MCF 10A (cell line): ENCODE data around the gene HCST. TPM values are rescaled to one million over a fixed set of nuclear protein-coding genes. Genes with fewer than 3 reads are reported as not detected.
A peak's percentile ranks its signal among the peaks of the same experiment; 100 is the strongest.

ENCODE experiments used
- BruUV-seq: library from RNA; stranded (reverse); fragments of 400-500 nt; replicated peaks from 2 replicates; lab custom pipeline; 2021; lab: Mats Ljungman, UMichigan
- CTCF ChIA-PET: fragments of 300-600 bp; sonication (Branson Sonifier 250); formaldehyde crosslinking; extraction: SDS; loops from one replicate; lab custom pipeline; 2021; ENCODE audit warnings: antibody characterized with exemption, inconsistent platforms; lab: Yijun Ruan, JAX
- POLR2A ChIA-PET: fragments of 300-600, 350-650 bp; sonication (Branson Sonifier 250); formaldehyde crosslinking; extraction: SDS; loops from one replicate; lab custom pipeline; 2020; ENCODE audit warnings: antibody characterized with exemption, inconsistent platforms; lab: Yijun Ruan, JAX
- DNase-seq: peaks from one replicate; pipeline ENCODE4 v3.0.0-alpha.2; 2018; ENCODE audit not compliant: unreplicated experiment
- H3K27ac Mint-ChIP-seq: one replicate; pipeline ENCODE4 v1.8.0; 2022; ENCODE audit warnings: mild to moderate bottlenecking, low read depth, mixed read lengths; ENCODE audit not compliant: unreplicated experiment
- H3K27me3 Mint-ChIP-seq: one replicate; pipeline ENCODE4 v1.8.0; 2022; ENCODE audit warnings: mixed read lengths; ENCODE audit not compliant: insufficient read depth, unreplicated experiment
- H3K36me3 Mint-ChIP-seq: one replicate; pipeline ENCODE4 v1.8.0; 2022; ENCODE audit warnings: mild to moderate bottlenecking, moderate library complexity, mixed read lengths; ENCODE audit not compliant: insufficient read depth, unreplicated experiment
- H3K4me1 Mint-ChIP-seq: one replicate; pipeline ENCODE4 v1.8.0; 2022; ENCODE audit warnings: mixed read lengths; ENCODE audit not compliant: insufficient read depth, unreplicated experiment
- H3K4me3 Mint-ChIP-seq: one replicate; pipeline ENCODE4 v1.8.0; 2022; ENCODE audit warnings: mild to moderate bottlenecking, moderate library complexity, mixed read lengths; ENCODE audit not compliant: unreplicated experiment
- H3K9me3 Mint-ChIP-seq: one replicate; pipeline ENCODE4 v1.8.0; 2022; ENCODE audit warnings: mixed read lengths; ENCODE audit not compliant: unreplicated experiment
- intact Hi-C: fragments of 100-400 bp; cut with micrococcal nuclease; formaldehyde crosslinking; loops from 2 replicates; pipeline ENCODE4 v1.14.1; 2022
- total RNA-seq: library from RNA; stranded (reverse); gene quantifications from 2 replicates; pipeline ENCODE4 v1.2.3, GENCODE V29; 2022
- TF ChIP-seq, protein P1 (sequence below): fragments of 200-600 bp; IDR thresholded peaks from one replicate; pipeline ENCODE4 v1.8.0; 2022; ENCODE audit warnings: antibody characterized with exemption, mild to moderate bottlenecking; ENCODE audit not compliant: unreplicated experiment

The HCST gene
- total RNA-seq, 1 experiment from 2014 or later = not detected

- intact Hi-C loops = no loop called here
- Mint-ChIP-seq H3K27ac (no peak overlapping the region), H3K4me1 (no peaks in the 10 kb centered on the region), H3K4me3 (no peak overlapping the region), H3K9me3 (no peaks in the 10 kb centered on the region), H3K36me3 (no peaks in the 10 kb centered on the region), H3K27me3 (peaks cover 11% of the 10 kb centered on the region)
- TF ChIP-seq, protein P1, sequence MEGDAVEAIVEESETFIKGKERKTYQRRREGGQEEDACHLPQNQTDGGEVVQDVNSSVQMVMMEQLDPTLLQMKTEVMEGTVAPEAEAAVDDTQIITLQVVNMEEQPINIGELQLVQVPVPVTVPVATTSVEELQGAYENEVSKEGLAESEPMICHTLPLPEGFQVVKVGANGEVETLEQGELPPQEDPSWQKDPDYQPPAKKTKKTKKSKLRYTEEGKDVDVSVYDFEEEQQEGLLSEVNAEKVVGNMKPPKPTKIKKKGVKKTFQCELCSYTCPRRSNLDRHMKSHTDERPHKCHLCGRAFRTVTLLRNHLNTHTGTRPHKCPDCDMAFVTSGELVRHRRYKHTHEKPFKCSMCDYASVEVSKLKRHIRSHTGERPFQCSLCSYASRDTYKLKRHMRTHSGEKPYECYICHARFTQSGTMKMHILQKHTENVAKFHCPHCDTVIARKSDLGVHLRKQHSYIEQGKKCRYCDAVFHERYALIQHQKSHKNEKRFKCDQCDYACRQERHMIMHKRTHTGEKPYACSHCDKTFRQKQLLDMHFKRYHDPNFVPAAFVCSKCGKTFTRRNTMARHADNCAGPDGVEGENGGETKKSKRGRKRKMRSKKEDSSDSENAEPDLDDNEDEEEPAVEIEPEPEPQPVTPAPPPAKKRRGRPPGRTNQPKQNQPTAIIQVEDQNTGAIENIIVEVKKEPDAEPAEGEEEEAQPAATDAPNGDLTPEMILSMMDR = no peak
- no TSS peak for BruUV-seq
- ChIA-PET POLR2A (interaction anchor here (0.9 kb wide), 1 partner anchor 20 kb away, joined by 5 read pairs; no protein-coding TSS in a partner anchor), CTCF (interaction anchor here (1.1 kb wide), 1 partner anchor 20 kb away, joined by 4 read pairs; no protein-coding TSS in a partner anchor)
- no peak for DNase-seq
Measured at GRCh38 chr19:35911173-35911572, 8.8 kb downstream of the HCST start.

DNA sequence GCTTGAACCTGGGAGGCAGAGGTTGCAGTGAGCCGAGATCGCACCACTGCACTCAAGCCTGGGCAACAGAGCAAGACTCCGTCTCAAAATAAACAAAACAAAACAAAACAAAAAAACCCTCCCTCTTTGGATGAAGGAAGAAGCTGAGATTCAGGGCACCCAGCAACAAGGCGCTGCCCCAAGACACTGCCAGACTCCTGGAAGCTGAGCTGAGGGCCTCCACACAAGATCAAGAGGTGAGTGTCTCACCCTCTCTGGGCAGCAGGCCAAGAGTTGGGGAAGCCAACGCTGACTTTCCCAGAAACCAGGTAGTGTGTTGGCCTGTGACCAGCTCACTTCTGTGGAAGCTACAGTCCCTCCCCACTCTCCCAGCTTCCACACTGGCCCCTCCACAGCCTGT, 9.5 kb downstream of the HCST start:
- Mint-ChIP-seq H3K9me3 (no peaks in the 10 kb centered on the region), H3K36me3 (no peaks in the 10 kb centered on the region), H3K4me3 (no peak overlapping the region), H3K4me1 (no peaks in the 10 kb centered on the region), H3K27me3 (peaks cover 11% of the 10 kb centered on the region), H3K27ac (no peak overlapping the region)
- TF ChIP-seq, protein P1 = no peak
- intact Hi-C loops = no loop called here
- ChIA-PET CTCF (interaction anchor here (0.6 to 1.8 kb wide), 4 partner anchors 19 to 233 kb away, joined by 3 to 4 read pairs (median 4); no protein-coding TSS in a partner anchor), POLR2A (interaction anchor here (0.6 to 0.9 kb wide), 3 partner anchors 14 to 26 kb away, joined by 3 to 5 read pairs (median 3); no protein-coding TSS in a partner anchor)
- BruUV-seq = no TSS peak
- peak; percentile 96 for DNase-seq

GRCh38 chr19:35913589-35913988, 11.3 kb downstream of the HCST start:
- no peak overlapping the region for H3K27ac Mint-ChIP-seq
- TF ChIP-seq, protein P1 = no peak
- H3K4me3 Mint-ChIP-seq = no peak overlapping the region
- H3K27me3 Mint-ChIP-seq = peaks cover 11% of the 10 kb centered on the region
- POLR2A ChIA-PET = no interaction called here
- H3K4me1 Mint-ChIP-seq = no peaks in the 10 kb centered on the region
- CTCF ChIA-PET = interaction anchor here (0.6 to 1.8 kb wide), 2 partner anchors 31 to 505 kb away, joined by 3 to 4 read pairs; no protein-coding TSS in a partner anchor
- intact Hi-C loops = no loop called here
- BruUV-seq = no TSS peak
- no peaks in the 10 kb centered on the region for H3K36me3 Mint-ChIP-seq
- DNase-seq = no peak
- no peaks in the 10 kb centered on the region for H3K9me3 Mint-ChIP-seq

DNA sequence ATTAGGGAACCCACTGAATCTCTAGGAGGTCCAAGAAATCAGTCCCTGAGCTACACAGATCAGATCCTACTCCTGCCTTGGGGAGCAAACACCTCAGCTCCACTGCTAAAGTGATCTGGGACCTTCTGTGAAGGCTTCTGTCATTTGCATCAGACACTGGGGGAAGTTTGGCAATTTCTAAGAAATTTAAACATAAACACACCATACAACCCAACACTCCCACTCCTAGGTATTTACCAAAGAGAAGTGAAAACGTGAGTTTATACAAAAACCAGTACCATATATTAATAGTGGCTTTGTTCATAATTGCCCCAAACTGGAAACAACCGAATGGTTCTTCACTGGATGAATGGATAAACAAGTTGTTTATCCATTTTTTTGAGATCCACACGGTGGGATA, 13.1 kb downstream of the HCST start:
- intact Hi-C loops = no loop called here
- no peak for DNase-seq
- no peak overlapping the region for H3K4me3 Mint-ChIP-seq
- ChIA-PET CTCF (interaction anchor here (0.6 to 1.5 kb wide), 4 partner anchors 10 to 31 kb away, joined by 3 to 6 read pairs (median 3); no protein-coding TSS in a partner anchor), POLR2A (no interaction called here)
- no peak overlapping the region for H3K27ac Mint-ChIP-seq
- no peaks in the 10 kb centered on the region for H3K9me3 Mint-ChIP-seq
- TF ChIP-seq, protein P1 = no peak
- H3K4me1 Mint-ChIP-seq = no peaks in the 10 kb centered on the region
- no TSS peak for BruUV-seq
- peaks cover 11% of the 10 kb centered on the region for H3K27me3 Mint-ChIP-seq
- H3K36me3 Mint-ChIP-seq = no peaks in the 10 kb centered on the region
